GM12873 (cell line): ENCODE results near the gene PCOLCE2.

Source experiments
- TF ChIP-seq, protein P1 (sequence below): IDR thresholded peaks from 2 replicates; pipeline ENCODE4 v1.5.1; 2012; ENCODE audit warnings: low read depth, mild to moderate bottlenecking, moderate library complexity, low read length, control low read depth; ENCODE audit not compliant: insufficient read depth; ENCODE audit errors: missing control alignments

Gene PCOLCE2

DNA sequence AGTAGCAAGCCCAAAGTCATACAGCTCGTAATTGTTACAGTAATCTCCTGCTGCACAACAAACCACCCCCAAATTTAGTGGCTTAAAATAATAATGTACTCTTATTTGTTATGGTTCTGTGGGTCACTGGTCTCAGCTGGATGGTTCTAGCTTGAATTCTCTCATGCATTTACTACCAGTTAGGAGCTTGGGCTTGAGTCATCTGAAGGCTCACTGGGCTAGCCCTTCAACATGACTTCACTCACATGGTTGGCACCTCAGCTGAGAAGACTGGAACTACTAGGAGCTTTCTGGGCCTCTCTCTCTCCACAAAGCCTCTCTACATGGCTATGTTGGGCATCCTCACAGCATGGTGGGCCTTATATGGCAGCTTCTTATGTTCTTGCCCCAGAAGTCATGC lies 12.5 kb downstream of the PCOLCE2 start:
- TF ChIP-seq, protein P1, sequence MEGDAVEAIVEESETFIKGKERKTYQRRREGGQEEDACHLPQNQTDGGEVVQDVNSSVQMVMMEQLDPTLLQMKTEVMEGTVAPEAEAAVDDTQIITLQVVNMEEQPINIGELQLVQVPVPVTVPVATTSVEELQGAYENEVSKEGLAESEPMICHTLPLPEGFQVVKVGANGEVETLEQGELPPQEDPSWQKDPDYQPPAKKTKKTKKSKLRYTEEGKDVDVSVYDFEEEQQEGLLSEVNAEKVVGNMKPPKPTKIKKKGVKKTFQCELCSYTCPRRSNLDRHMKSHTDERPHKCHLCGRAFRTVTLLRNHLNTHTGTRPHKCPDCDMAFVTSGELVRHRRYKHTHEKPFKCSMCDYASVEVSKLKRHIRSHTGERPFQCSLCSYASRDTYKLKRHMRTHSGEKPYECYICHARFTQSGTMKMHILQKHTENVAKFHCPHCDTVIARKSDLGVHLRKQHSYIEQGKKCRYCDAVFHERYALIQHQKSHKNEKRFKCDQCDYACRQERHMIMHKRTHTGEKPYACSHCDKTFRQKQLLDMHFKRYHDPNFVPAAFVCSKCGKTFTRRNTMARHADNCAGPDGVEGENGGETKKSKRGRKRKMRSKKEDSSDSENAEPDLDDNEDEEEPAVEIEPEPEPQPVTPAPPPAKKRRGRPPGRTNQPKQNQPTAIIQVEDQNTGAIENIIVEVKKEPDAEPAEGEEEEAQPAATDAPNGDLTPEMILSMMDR = no peak

DNA sequence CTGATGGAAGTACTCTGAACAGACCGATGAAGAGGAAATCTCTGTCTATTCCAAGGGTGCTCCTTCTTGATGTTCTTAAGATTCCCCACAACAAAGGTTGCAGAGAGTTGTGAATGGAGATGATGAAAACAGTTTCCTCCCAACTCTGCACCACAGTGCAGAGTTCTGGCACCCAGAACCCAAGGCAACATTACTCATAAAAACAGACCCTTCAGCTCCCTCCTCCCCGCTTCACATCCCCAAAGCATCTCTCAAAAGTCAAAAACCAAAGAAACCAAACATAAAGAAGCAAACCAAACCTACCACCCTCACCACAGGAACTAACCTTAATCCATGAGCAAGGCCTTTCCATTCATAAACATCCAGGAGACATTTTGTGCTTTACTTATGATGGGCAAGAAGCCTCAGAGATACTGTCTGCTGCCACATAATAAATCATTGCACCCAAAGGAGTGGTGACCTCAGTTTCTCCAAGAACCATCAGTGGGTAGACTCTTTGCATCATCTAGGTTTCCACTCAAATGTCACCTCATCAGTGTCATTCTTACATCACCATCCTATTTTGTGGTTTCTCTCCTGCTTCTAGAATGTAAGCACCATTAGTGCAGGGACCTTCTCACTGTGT lies 13.2 kb downstream of the PCOLCE2 start:
- TF ChIP-seq, protein P1 = no peak

DNA sequence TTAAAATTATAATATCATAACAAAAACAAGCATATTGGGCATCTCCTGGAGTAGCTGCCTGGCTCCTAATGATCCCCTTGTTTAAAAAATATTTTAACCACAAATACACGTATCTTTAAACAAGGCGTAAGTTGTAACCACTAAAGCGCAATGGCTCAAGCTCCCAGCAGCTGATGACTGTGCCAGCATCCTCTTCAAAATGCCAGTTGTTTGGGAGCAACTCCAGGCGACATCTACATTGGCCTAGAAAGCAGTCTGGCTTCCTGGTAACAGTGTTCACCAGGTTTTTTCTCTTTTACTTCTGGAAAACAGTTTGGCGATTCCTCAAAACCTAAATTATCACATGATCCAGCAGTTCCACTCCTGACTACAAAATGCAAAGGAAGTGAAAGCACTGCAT lies 13.8 kb downstream of the PCOLCE2 start:
- TF ChIP-seq, protein P1 = no peak

DNA sequence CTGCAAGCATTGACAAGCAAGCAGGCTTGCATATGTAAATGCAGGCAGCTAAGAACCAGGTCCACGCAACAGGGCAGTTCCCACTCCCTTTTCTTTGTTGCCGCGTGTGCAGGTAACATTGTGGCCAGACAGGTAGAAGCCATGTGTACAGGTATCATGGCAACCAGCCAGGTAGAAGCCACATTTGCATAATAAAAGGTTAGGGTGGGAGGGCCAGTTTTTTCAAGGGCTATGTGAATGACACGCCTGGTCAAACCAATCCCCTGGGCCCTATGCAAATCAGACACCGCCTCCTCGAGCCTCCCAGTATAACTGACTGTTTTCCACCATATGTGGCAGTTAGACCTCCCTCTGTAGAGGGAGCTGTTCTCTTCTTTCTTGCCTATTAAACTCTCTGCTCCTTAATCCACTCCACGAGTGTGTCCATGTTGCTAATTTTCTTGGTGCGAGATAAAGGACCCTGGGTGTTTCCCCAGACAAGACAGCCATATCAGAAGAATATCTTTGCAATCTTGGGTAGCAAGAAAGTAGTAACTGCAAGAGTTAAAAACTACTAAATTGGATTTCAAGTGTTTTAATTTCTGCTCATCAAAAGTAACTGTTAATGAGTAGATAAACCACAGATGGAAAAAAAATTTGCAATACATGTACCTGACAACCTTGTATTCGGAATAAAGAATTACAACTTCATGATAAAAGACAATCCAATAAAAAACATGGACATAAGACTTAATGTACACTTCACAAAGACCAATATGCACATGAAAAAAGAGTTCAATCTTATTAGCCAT lies 21.8 kb downstream of the PCOLCE2 start:
- TF ChIP-seq, protein P1 = peak; percentile 5

DNA sequence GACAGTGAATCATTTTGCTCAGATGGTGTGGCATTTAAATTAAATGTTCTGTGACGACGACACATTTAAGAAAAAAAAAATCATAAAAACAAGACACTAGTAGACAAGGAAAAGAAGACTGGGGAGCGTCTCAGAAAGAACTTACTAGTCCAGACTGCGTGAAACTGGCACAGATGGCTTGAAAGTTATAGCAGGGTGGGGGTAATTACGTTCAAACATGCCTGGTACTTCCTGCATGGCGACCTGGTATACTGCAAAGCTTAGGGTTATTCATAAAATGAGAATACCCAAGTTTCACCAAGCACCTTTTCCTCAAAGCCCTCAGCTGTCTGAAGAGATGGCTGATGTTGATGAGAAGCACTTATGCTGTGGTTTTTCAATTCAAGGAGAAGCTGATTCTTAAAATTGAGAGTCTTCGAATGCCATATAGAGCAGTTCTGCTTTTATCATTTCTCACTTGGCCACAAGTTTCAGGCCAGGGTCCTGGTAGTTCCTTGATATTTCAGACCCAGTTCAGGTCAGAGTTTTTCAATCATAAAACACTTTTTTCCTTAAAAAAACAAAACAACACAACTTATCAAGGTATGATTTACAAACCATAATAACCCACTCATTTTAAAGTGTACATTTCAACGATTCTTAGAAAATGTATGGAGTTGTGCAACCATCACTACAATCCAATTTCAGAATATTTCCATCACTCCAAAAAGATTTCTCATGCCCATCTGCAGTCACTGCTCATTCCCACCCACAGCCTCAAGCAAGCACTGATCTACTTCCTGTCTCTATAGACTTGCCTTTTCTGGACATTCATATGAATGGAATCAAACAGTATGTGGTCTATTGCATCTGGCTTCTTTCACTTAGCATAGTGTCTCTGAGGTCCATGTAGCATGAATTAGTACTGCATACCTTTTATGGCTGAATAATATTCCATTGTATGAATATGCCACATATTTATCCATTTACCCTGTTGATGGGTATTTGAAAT lies 24.7 kb downstream of the PCOLCE2 start:
- TF ChIP-seq, protein P1 = no peak

DNA sequence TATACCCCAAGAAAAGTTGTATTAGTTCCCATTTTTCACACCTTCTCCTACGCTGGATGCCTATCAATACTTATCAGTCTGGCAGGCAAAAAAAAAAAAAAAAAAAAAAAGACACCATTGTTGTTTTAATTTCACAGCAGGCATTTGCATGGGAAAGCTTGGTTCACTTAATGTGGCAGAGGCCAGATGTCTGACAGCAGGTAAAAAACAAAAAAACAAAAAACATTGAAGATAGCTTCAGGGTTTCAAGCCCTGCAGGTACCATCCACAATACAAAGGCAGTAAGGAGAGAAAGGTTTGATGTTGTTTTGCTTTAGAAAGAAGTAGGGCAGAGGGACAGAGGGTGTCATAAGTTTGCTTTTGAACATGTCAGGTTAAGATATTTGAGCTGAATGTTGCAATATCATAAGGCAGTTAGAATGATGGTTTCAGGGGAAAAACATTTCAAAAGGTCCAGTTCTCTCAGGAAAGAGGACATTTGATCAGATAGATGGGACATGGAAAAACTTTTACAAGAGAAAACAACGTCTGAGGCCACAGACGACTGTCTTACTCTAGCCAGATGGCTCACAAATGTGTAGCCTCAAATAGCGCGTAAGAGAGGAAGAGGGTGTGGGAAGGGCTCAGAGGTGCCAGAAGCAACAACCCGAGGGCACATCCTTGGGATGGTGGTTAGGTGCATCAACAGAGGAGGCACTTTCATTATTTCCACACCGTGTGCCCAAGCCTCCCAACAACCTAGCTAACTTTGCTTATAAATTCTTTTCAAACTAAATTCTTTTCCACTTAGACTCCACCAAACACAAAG lies 25.7 kb downstream of the PCOLCE2 start:
- TF ChIP-seq, protein P1 = no peak
